ENCODE results near the gene DDX56. TPM values are rescaled to one million over a fixed set of nuclear protein-coding genes. Genes with fewer than 3 reads are reported as not detected.

Gene DDX56
- total RNA-seq, 1 experiment from 2014 or later, result 83.1 TPM

DNA sequence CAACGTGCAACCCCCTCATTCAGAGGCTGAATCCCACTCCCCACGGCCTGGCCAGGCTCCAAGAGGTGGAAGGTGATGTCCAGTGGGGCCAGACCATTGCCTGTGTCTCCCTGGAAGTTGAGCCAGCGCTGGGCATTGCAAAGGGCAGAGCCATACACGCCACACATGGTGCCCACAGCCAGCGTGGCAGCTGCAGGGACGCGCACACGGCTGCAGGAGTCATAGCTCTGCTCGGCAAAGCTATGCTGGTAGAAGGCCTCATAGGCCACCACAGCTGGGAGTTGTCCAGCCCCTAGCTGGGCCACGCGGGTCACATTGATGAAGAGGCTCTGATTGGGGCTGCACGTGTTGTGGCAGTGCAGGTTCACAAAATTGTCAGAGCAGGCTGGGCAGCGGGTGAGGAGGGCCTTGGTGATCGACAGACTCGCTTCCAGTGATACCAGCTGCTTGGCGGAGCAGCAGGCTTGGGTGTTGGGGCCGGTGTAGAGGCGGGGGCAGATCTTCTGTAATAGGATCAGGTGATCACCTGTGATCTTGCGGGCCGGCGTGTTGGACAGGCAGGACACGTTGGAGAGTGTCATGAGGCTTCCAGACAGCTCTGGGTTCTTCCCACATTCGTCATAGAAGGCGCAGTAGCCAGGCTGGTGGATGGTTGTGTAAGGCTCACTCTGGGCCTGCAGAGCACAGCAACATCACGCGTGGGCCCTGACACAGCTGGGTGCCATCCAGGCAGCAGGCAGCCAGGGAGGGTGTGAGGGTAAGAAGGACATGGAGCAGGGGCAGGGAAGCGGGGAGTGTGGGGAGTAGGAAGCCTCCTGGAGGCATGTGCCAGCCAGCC, 33.8 kb downstream of the DDX56 start:
- no peaks in the 10 kb centered on the region for H3K9me3 Mint-ChIP-seq
- ChIA-PET POLR2A (no interaction called here), CTCF (interaction anchor here (1.7 kb wide), 1 partner anchor 26 kb away, joined by 4 read pairs; no protein-coding TSS in a partner anchor)
- no peaks in the 10 kb centered on the region for H3K4me1 Mint-ChIP-seq
- no peaks in the 10 kb centered on the region for H3K36me3 Mint-ChIP-seq
- DNase-seq (ENCODE audit: low spot score) (no peak), ATAC-seq (no peak)
- H3K4me3 Mint-ChIP-seq, result no peak overlapping the region
- H3K27me3 Mint-ChIP-seq (ENCODE audit: low read depth), result no peaks in the 10 kb centered on the region
- no peak overlapping the region for H3K27ac Mint-ChIP-seq
- TF ChIP-seq TP53 (CRISPR knock-in tag; IDR thresholded peaks at IDR 0.05), result no peak
- TF ChIP-seq CREM (CRISPR knock-in tag; IDR thresholded peaks at IDR 0.05), result no peak
- TF ChIP-seq ZBTB21 (CRISPR knock-in tag; IDR thresholded peaks at IDR 0.05; ENCODE audit: borderline replicate concordance), result no peak
- TF ChIP-seq MXD4 (CRISPR knock-in tag; IDR thresholded peaks at IDR 0.05; ENCODE audit: borderline replicate concordance), result no peak
- TF ChIP-seq, protein P1, sequence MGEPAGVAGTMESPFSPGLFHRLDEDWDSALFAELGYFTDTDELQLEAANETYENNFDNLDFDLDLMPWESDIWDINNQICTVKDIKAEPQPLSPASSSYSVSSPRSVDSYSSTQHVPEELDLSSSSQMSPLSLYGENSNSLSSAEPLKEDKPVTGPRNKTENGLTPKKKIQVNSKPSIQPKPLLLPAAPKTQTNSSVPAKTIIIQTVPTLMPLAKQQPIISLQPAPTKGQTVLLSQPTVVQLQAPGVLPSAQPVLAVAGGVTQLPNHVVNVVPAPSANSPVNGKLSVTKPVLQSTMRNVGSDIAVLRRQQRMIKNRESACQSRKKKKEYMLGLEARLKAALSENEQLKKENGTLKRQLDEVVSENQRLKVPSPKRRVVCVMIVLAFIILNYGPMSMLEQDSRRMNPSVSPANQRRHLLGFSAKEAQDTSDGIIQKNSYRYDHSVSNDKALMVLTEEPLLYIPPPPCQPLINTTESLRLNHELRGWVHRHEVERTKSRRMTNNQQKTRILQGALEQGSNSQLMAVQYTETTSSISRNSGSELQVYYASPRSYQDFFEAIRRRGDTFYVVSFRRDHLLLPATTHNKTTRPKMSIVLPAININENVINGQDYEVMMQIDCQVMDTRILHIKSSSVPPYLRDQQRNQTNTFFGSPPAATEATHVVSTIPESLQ (CRISPR knock-in tag; IDR thresholded peaks at IDR 0.05), result no peak
- TF ChIP-seq, protein P2, sequence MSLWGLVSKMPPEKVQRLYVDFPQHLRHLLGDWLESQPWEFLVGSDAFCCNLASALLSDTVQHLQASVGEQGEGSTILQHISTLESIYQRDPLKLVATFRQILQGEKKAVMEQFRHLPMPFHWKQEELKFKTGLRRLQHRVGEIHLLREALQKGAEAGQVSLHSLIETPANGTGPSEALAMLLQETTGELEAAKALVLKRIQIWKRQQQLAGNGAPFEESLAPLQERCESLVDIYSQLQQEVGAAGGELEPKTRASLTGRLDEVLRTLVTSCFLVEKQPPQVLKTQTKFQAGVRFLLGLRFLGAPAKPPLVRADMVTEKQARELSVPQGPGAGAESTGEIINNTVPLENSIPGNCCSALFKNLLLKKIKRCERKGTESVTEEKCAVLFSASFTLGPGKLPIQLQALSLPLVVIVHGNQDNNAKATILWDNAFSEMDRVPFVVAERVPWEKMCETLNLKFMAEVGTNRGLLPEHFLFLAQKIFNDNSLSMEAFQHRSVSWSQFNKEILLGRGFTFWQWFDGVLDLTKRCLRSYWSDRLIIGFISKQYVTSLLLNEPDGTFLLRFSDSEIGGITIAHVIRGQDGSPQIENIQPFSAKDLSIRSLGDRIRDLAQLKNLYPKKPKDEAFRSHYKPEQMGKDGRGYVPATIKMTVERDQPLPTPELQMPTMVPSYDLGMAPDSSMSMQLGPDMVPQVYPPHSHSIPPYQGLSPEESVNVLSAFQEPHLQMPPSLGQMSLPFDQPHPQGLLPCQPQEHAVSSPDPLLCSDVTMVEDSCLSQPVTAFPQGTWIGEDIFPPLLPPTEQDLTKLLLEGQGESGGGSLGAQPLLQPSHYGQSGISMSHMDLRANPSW (CRISPR knock-in tag; conservative IDR thresholded peaks at IDR 0.05; ENCODE audit: low read depth), result no peak
- TF ChIP-seq, protein P3, sequence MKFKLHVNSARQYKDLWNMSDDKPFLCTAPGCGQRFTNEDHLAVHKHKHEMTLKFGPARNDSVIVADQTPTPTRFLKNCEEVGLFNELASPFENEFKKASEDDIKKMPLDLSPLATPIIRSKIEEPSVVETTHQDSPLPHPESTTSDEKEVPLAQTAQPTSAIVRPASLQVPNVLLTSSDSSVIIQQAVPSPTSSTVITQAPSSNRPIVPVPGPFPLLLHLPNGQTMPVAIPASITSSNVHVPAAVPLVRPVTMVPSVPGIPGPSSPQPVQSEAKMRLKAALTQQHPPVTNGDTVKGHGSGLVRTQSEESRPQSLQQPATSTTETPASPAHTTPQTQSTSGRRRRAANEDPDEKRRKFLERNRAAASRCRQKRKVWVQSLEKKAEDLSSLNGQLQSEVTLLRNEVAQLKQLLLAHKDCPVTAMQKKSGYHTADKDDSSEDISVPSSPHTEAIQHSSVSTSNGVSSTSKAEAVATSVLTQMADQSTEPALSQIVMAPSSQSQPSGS (CRISPR knock-in tag; IDR thresholded peaks at IDR 0.05; ENCODE audit: borderline replicate concordance, low read depth), result no peak
- TF ChIP-seq ZNF396 (CRISPR knock-in tag; IDR thresholded peaks at IDR 0.05; ENCODE audit: borderline replicate concordance), result no peak

DNA sequence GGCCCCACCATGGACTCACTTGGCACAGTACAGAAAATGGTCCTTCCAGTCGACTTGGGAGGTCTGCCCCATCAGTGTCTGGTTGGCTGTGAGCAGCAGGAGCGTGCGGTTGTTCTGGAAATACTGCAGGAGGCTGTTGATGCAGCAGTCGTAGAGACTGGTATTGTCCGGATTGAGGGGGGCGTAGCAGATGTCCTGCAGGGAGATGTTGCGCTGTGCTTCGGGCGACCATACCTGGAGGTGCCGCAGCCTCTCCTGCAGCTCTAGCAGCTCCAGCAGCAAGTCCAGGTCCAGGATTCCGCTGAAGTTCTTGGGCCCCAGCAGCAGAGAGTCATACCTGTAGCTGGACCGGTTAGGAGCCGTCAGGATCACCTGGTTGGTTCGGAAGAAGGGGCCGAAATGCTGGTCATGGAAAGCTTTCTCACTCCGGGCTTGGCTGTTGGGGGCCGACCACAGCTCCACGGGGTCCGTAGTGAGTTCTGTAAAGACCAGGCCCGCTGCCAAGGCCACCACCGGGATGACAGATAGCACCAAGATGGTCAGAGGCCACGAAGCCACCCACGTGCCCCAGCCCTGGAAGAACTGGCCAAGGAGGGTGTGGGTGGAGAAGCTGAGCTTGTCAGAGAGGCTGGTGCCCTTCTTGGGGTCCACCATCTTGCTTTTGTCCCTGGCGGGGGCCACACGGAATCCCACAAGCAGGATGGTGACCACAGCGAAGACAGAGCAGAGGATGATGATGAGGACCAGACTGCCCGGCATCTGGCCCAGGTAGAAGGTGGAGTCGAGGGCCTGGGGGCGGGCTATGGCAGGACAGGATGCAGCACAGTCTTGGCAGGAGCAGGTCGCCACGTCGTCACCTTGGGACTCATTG, 34.7 kb downstream of the DDX56 start:
- ATAC-seq (no peak), DNase-seq (ENCODE audit: low spot score) (no peak)
- CTCF ChIA-PET, result interaction anchor here (1.7 kb wide), 1 partner anchor 26 kb away, joined by 4 read pairs; no protein-coding TSS in a partner anchor
- POLR2A ChIA-PET, result no interaction called here
- TF ChIP-seq ZNF423 (CRISPR knock-in tag; IDR thresholded peaks at IDR 0.05), result no peak
- TF ChIP-seq ELF4 (CRISPR knock-in tag; IDR thresholded peaks at IDR 0.05; ENCODE audit: low read depth), result no peak
- TF ChIP-seq, protein P4, sequence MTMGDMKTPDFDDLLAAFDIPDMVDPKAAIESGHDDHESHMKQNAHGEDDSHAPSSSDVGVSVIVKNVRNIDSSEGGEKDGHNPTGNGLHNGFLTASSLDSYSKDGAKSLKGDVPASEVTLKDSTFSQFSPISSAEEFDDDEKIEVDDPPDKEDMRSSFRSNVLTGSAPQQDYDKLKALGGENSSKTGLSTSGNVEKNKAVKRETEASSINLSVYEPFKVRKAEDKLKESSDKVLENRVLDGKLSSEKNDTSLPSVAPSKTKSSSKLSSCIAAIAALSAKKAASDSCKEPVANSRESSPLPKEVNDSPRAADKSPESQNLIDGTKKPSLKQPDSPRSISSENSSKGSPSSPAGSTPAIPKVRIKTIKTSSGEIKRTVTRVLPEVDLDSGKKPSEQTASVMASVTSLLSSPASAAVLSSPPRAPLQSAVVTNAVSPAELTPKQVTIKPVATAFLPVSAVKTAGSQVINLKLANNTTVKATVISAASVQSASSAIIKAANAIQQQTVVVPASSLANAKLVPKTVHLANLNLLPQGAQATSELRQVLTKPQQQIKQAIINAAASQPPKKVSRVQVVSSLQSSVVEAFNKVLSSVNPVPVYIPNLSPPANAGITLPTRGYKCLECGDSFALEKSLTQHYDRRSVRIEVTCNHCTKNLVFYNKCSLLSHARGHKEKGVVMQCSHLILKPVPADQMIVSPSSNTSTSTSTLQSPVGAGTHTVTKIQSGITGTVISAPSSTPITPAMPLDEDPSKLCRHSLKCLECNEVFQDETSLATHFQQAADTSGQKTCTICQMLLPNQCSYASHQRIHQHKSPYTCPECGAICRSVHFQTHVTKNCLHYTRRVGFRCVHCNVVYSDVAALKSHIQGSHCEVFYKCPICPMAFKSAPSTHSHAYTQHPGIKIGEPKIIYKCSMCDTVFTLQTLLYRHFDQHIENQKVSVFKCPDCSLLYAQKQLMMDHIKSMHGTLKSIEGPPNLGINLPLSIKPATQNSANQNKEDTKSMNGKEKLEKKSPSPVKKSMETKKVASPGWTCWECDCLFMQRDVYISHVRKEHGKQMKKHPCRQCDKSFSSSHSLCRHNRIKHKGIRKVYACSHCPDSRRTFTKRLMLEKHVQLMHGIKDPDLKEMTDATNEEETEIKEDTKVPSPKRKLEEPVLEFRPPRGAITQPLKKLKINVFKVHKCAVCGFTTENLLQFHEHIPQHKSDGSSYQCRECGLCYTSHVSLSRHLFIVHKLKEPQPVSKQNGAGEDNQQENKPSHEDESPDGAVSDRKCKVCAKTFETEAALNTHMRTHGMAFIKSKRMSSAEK (CRISPR knock-in tag; IDR thresholded peaks at IDR 0.05; ENCODE audit: borderline replicate concordance), result no peak
- TF ChIP-seq, protein P3 (CRISPR knock-in tag; IDR thresholded peaks at IDR 0.05; ENCODE audit: borderline replicate concordance, low read depth), result no peak
- TF ChIP-seq, protein P5, sequence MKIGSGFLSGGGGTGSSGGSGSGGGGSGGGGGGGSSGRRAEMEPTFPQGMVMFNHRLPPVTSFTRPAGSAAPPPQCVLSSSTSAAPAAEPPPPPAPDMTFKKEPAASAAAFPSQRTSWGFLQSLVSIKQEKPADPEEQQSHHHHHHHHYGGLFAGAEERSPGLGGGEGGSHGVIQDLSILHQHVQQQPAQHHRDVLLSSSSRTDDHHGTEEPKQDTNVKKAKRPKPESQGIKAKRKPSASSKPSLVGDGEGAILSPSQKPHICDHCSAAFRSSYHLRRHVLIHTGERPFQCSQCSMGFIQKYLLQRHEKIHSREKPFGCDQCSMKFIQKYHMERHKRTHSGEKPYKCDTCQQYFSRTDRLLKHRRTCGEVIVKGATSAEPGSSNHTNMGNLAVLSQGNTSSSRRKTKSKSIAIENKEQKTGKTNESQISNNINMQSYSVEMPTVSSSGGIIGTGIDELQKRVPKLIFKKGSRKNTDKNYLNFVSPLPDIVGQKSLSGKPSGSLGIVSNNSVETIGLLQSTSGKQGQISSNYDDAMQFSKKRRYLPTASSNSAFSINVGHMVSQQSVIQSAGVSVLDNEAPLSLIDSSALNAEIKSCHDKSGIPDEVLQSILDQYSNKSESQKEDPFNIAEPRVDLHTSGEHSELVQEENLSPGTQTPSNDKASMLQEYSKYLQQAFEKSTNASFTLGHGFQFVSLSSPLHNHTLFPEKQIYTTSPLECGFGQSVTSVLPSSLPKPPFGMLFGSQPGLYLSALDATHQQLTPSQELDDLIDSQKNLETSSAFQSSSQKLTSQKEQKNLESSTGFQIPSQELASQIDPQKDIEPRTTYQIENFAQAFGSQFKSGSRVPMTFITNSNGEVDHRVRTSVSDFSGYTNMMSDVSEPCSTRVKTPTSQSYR (CRISPR knock-in tag; IDR thresholded peaks at IDR 0.05), result no peak
- no peak for TF ChIP-seq RELA (CRISPR knock-in tag; IDR thresholded peaks at IDR 0.05; ENCODE audit: borderline replicate concordance)
- TF ChIP-seq NFE2L1 (CRISPR knock-in tag; IDR thresholded peaks at IDR 0.05), result no peak
- no peak for TF ChIP-seq ZNF121 (CRISPR knock-in tag; IDR thresholded peaks at IDR 0.05)
- Mint-ChIP-seq H3K4me1 (no peaks in the 10 kb centered on the region), H3K27me3 (ENCODE audit: low read depth) (no peaks in the 10 kb centered on the region), H3K36me3 (no peaks in the 10 kb centered on the region), H3K27ac (no peak overlapping the region), H3K9me3 (no peaks in the 10 kb centered on the region), H3K4me3 (no peak overlapping the region)

Data from WTC11 (cell line).